Renal pelvis (tissue), 4 donors: Measurements from ENCODE around the gene NUDT8. TPM values are rescaled to one million over a fixed set of nuclear protein-coding genes. Genes with fewer than 3 reads are reported as not detected.
"Not testable (repeated sequence)": the region's sequence is repeated elsewhere in the genome, so short reads cannot be mapped to it uniquely, and the experiment has no call there.

ENCODE experiments used
- DNase-seq: peaks from one replicate; pipeline ENCODE4 v3.0.0-alpha.2; 2013
- polyA plus RNA-seq, 3 donors: library from polyadenylated mRNA; unstranded; fragments of 120-200 nt; gene quantifications; one replicate each; pipeline ENCODE4 v1.2.1, GENCODE V29; 2013; ENCODE audit not compliant: insufficient read length in 3 of 3

NUDT8 gene
- polyA plus RNA-seq, 3 donors: 5.7 to 6.8 (median 6.7) TPM

DNA sequence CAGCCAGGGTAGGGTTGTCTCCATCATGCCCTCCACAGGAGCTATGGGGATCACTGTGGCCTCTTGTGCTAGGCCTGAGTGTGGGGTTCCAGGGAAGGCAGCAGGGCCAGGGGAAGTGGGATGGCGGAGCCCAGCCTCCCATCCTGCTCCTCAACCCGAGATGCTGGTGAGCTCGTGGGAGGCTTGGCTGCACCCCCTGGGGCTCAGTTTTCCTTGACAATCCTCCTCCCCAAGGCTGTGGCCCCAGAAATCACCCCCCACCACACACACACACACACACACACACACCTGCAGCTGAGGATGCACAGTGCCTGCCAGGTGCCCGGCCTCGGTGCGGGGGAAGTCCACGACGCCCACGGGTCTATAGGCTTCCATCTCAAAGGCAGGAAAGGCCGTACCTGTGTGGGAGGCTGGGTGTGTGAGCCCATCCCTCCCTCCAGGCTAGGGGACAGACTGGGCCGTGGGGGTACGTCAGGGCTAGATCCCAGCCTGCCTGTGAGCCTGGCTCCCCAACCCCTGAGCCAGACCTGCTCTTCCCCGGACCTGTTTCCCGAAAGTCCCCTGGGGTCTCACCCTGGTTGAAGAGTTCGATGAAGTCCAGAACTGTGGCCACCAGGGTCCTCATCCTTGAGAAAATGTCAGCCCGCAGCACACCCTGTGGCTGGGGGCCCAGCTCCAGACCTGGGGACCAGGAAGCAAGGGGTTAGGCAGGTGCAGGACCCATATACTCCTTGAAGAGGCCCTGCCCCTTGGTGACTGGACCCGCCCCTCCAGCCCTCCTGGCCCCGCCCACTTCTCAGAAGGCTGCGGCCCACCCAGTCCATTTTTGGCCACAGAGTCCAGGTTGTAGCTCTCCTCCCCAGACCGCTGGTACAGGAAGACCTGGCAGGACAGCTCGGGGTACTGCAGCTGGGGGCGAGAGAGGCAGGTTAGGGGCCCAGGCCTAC is 15.0 kb upstream of the NUDT8 start:
- DNase-seq: no peak

DNA sequence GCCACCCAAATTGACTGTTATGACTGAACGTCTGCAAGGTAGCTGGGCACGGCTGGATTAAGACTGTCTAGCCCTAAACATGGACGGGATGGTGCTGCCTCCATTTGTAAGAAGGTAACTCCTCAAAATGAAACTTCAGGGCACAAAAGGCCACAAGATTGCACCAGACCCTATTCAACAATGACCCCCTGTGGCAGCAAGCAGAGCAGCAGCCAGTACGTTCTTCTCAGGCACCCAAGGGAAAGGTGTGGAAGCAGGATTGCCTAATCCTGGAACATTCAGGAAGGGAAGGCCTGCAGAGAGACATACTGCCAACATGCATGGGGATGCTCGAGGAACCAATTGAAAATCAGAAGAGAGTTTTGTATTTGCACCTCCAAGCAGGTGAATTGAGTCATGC is 14.3 kb upstream of the NUDT8 start:
- no peak for DNase-seq

DNA sequence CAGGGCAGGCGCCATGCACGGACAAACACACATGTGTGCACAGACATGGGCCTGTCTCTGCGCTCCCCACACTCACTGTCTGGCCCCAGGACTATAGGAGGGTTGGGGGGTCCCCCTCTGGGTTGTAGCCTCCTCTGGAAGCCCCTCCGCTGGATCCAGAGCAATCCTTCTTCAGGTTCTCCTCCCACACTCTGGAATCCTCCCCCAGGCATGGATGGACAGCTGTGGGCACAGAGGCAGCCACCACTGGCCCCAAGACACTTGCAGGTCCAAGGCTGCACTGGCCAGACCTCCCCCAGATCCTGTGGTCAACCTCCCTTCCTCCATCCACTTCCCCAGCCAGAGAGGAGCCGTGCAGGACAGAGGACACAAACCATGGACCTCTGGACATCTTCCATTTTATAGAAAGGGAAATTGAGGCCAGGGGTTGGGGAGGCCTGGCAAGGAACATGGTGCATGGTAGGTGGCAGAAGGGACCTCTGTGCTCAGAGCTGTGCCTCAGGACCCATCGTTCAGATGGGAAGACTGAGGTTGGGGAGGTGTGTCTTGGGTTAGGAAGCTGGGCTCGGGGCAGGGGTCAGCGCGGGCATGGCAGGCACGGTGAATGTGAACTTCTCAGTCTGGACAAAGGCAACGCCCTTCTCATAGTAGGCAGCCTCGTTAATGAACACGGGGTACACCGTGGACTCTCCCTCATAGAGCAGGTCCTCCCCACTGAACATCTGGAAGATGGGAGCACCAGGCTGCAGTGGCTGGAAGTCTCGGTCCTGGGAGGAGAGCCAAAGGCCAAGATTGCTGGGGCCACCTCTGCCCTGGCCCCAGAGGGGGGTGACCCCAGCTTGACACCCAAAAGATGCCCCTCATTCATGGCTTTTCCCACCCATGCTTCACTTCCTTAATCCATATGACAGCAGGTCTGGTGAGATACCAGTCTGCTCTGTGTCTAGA is 12.7 kb upstream of the NUDT8 start:
- DNase-seq: no peak

DNA sequence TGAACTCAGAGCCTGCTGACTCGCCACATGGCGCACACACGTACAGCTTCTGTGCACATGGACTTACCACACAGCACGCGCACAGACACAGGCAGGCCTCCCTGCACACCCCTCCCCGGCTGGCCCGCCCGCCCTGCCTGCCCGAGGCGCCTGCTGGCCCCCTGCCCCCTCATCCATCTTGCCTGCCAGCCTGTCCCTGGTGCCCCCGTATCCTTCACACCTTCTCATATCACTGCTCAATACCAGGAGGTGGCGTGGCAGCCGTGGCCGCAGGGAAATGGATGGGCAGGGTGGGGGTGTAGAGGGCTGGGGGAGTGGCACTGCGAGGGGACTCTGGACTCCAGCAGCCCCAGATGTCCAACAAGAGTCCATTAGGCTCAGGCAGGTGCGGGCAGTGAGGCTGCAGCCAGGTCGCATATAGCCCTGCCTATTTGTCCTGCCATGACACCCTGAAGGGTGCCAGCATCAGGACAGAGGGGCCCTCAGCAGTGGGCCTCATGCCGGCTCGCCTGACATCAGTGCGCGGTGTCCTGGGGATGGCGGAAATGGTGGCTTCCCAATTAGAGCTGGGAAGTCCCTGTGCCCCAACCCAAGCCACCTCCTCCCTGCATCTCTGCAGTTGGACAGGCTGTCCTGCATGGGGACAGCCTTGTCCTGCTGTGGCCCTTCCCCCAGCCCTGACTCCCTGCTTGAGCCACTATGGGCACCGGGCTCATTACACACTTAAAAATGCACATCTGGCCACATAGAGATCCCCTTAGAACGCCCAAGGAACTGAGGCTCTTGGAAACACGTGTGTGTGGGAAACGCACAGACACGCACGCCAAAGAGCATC is 11.8 kb upstream of the NUDT8 start:
- DNase-seq: no peak

DNA sequence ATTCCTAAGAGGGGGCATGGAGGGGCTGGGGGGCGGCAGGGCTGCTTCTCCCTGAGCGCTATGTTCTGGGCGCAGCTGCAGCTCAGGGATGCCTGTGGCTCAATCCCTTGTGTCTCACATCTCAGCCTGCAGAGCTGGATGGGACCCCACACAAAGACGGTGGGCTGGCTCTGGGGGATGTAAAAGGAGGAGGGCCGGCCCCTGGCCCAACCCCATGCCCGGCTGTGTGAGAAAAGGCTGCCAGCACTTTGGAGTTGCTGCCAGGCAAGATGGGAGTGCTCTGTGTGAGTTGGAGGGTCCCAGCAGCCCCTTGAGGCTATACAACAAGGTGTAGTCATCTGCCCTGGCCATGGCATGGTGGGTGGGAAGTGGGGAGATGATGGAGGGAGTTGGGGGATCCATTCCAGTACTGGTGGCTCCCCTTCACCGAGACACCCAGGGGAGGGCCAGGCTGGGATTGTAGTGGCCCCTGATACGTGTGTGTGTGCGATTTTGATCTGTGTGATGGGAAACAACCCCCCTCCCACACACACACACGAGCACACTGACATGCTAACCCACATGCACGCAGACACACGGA is 11.1 kb upstream of the NUDT8 start:
- DNase-seq: no peak

DNA sequence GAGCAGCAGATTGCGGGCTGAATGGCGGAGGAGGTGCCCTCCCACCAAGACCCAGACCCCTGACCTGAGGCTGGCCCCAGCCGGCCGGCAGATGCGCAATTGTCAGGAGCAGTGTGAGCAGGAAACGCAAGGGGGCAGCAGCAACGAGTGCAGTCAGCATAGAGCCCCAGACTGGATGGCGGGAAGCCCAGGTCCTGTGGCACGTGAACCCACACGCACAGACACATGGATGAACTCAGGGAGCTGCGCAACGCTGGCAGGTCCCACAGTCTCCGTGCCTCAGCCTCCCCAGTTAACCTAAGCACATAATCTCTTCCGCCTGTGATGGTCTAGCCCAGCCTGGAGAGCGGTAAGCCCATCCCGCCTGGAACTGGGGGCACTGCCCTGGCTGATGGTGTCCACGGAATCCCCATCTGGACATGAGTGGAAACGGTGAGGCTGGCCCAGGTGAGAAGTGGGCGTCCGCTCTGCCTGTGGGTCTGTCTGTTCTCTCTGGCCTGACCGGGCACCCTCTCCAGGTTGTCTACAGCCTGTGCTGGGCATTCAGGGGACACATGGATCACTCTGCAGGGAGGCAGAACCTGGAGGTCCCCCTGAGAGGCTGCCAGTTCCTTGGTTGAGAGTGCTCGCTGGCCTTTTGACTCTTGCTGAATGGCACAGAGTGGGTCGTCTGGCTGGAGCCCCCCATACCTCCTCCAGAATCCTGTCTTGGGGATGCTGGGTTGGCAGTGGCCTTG is 10.5 kb upstream of the NUDT8 start:
- no peak for DNase-seq

DNA sequence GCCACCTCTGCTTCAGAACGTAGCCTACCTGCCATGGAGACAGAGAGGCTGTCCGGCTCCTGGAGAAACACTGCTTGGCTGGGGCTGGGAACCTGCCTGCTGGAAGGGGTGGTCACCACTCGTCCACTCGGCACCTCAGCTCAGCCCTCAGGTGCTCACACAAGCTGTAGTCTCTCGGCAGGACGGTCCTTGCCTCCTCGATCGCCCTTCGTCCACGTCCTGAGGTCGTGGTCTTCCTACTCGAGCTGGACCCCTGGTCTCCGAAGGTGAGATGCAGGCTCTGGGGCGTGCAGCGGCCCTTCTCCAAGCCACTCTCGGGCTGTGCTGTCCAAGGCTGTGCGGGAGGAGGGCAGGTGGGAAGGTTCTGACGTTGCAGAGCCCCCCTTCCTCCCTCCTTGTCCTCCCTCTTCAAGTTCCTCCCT is 9.7 kb upstream of the NUDT8 start, which contains the start of gene TBX10:
Gene TBX10, minus strand, starts transcription at position 326 of the 422 bp plus-strand sequence. Its CDS starts 291 bp downstream, at position 35.
- no peak for DNase-seq

DNA sequence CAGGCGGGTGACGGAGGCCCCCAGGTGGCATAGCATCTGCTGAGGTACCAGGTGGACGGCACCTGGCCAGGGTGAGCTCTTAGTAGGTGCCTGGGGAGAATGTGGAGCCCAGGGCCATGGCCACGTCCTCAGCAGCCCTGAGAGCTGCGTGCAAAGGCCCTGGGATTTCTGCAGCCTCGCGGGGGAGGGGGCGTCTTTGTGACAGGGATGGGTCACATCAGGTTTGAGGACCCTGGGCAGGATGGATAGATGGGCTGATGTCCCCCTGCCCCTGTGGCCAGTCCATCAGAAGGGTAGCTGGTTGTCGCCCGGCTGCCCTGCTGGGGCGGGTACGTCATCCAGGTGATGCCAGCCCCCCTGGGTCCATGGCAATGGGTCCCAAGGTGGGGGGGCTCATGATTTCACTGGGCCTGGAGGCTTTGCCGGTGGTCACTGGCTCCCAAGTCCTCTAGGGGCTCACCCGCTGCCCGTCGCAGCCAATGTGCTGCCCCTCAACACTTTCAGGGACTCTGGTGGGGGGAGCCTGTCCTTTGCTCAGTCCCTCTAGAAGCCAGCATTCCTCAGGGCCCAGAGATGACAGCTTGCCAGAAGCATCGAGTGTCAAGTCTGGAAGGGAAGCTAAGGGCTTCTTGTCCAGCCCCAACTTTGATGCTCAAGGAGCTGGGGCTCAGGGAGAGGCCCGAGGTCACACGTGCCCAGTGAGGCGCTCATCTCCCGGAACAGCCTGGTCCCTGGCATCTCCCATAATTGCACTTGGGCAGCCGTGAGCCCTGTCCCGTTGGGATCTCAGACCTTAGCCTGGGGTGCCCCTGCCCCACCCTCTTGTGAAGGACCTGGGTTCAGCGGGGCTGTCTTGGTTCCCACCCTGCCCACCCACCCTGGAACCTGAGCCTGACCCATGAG is 9.0 kb upstream of the NUDT8 start:
- no peak for DNase-seq

DNA sequence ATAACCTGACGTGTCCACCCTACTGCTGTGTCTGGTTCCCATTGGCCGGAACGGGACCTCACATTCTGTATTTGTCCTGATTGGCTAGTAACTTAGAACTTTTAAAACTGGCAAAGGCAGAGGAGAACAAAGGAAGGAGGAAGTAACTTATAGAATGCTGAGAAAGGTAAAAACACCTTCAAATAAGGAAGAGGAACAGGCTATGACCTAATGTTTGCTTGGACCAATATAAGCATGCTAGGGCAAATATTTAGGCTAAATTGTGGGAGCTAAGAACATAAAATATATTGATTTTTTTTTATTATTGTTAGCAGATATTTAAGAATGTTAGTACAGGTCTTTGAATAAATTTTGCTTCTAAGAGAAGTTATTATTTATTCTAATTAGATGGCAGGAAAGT is 7.7 kb upstream of the NUDT8 start:
- DNase-seq: not testable (repeated sequence)

DNA sequence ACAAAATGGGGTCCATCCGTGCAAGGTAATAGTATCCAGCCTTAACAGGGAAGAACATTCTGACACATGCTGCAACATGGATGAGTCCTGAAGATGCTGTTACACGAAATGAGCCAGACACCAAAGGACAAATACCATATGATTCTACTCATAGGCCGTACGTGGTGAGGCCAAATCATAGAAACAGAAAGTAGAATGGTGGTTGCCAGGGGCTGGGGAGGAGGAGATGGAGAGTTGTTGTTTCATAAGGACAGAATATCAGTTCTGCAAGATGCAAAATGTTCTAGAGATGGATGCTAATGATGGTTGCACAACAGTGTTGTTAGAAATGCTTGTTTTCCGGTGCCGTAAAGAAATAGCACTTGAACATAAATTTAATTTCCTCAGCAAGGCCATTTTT is 7.2 kb upstream of the NUDT8 start:
- no peak for DNase-seq

DNA sequence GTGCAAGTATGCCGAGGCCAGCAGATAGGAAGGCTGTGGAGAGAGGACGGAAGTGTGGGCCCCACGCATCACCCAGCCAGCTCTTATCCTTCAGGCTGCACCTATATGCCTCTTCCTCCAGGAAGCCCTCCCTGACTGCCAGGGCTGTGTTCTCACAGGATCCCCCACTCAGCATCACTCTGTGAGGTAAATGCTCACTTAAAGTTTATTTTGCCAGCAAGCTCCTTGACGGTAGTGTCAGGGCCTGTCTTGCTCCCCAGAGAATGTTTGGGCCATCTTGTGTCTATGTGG is 5.4 kb upstream of the NUDT8 start:
- no peak for DNase-seq

DNA sequence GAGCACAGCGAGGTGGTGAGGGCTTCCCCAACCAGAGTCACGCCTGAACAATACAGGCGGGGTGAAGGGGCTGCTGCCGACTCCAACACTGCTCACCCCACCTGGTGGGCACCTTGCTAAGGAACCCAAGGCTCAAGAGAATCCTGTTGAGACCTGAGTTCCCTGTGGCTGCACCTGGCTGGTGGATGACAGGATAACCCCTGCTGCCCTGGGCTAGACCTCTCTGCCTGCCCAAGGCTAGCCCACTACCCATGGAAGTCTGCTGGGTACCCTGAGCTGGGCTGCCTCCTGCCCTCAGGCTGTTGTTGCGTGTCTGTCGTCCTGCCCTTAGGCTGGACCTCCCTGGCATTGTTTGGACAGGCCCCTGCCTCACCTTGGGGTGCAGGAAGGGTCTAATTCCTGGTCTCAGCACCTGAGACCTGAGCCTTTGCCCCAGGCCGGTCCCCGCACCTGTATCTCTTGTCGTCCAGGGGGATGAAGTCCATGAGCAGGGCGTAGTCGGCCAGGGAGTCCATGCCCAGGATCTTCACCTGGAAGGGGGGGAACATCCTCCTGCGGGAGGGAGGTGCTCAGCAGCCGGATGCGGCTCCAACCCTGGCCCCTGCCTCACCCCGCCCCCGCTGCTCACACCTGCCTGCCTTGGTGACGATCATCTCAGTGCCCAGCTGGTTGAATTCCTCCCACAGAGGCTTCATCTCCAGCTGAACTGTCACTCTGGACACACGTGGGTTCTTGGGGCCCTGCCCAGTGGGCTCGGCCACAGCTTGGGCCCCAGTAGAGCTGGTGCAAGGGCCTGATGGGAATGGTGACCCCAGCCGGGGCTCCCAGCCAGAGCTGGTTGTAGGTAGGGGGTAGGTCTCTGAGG is 4.9 kb upstream of the NUDT8 start:
- DNase-seq: no peak

DNA sequence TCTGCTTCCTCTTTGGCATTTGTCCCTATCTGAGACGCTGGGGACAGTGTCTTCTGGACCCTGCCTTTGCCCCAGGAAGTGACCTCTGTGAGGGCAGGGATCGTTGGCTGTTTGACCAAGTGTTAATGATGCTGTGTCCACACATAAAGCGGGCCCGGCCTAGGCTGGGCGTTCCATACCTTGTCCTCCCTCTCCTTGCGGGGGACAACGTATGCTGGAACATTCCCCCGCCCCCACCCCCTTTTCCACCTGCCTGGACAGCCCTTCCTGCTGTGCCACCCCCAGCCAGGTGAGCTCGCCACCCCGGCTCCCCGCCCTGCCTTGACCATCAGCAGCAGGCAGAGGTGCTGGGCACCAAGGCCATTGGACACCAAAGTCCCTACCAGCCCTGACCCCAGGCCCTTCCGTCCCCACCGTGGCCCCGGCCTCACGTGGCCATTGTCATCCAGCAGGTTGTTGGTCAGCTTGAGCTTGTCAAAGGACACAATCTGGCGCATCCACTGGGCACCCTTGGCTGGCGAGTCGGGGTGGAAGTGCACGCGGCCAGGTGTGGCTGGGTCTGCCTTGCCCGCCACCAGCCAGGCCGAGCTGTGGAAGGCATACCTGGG is 4.1 kb upstream of the NUDT8 start:
- DNase-seq: no peak

DNA sequence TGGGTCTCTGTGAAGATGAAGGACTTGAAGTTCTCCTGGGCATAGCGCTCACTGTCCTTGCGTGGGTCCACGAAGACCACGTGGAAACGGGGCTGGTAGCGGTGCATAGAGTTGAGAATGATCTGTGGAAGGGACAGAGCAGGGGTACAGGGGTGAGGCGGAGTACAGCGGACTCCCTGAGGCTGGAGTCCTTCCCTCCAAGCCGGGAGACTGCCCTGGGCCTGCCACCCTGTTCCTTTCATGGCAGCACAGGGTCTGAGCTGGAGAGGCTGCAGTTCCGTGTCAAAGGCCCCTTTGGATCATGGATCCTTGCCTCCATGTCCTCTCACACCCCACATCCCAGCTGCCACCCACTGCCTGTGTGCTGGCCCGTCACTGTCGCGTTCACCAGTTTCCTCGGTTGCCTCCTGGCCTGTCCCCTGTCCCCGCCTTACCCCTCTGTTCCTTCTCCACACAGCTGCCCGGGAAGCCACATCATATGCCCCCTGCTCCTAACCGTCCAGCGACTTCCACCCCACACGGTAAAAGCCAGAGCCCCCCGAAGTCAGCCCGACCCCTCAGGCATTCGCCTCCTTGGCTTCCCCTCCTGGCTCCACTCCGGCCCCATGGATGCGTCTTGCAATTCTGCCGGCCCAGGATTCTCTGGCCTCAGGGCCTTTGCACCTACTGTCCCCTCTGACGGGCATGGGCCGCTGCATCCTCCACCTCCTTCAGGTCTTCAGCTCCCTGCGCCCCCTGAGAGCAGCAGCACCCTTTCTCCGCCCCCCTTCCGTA is 3.4 kb upstream of the NUDT8 start:
- no peak for DNase-seq

DNA sequence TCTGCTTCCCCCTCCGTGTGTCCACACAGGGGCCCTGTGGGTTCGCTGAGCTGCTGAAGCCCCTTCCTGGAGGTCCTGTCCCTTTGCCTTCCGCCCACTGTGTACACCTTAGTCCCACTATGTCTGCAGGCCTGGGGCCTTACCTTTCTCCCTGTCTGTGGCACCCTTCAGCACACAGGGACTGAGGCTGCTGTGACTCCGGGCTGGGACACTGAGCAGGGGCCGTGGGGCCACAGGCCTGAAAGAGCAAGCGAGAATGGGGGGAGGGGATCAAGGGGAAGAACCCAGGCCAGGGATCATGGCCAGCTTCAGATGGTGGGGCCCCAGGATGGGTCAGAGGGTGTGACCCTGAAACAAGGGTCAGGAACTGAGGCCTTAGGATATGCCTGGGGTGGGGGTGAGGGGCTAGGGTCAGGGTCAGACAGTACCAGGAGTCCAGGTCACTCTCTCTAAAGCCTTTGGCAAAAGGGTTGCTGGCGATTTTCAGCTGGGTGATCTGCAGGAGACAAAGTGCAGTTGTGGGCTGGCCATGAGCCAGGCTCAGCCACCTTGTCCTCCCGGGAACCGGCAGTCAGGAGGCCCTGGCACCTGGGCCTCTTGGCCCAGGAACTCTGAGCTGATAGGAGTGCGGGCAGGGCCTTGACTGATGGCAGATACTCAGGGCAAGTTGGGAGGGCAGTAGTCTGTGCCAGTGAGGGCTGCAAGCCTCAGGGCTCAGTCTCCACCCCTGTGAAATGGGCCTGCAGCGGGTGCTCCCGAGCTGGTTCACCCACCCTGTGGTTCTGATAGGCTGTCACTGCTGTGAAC is 2.6 kb upstream of the NUDT8 start:
- DNase-seq: no peak

DNA sequence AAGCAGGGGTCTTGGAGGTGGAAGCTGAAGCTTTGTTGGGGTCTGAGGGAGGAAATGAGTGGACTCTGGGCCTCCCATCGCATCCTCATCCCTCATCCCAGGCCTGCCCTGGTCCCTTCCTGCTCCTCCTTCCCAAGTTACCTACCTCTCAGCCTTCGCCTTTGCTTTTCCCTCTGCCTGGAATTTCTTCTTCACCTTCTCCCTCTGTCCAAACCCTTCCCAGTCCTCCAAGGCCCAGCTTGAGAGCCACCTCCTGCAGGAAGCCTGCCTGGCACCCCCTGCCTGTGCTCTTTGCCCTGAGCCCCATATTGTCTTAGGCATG is 2.1 kb upstream of the NUDT8 start:
- DNase-seq: no peak

DNA sequence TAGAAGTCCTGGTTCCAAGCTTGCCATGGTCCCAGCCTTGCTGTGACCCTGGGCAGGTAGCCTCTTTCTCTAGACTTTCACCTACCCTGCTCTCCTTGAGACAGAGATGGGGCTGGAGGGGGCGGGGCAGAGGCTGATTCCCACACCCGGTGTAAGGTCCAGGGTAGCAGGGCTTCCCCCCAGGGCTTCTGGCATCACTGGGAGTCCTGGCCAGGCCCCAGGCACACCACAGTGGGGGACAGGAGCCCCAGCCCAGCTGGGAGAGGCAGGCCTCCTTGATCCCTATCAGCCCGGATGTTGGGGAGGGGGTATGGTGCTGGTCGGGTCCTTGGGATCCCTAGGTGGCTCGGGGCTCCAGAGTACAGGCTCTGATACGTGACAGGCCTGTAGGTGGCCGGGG is 1.7 kb upstream of the NUDT8 start:
- no peak for DNase-seq
